GM19099 (cell line): ENCODE data around the gene TMEM53.

Experiments
- POLR2A ChIP-seq: IDR thresholded peaks from 3 replicates; pipeline ENCODE4 v1.6.1; 2011; ENCODE audit warnings: low read depth; ENCODE audit not compliant: insufficient read length; ENCODE audit errors: extremely low read depth

The TMEM53 gene

DNA sequence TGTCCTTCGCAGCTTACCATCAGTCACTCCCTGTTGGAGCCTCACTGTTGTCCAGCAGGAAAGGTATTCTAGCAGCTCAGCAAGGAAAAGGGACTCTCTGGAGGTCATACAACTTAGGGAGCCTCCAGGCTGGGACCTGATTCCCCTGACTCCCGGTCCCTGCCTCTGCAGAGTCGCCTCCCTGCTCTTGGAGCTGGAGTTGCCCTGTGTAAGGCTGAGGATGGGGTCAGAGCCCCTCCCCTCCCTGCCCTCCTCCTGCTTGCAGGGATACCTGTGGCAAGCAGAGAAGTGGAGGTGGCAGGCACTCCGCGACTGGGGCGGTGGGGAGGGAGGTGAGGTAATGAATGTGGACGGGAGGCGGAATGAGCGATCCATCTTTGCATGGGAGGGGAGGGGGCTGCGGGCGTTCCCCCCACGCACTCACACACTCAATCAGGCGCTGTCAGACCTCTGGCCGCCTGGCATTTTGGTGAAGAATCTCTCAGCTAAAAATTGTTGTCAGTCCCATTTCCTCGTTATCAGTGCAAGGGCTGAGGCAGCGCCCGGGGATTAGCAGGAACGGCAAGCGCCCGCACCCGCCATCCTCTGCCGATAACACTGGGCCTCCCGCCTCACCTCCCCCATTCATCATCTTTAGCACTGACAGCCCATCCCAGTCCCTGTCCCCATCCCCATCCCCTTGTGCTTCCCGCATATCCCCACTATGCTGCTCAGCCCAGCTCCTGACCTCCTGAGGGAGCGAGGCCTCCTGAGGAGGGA lies 64.3 kb downstream of the TMEM53 start:
- no peak for TF ChIP-seq POLR2A

DNA sequence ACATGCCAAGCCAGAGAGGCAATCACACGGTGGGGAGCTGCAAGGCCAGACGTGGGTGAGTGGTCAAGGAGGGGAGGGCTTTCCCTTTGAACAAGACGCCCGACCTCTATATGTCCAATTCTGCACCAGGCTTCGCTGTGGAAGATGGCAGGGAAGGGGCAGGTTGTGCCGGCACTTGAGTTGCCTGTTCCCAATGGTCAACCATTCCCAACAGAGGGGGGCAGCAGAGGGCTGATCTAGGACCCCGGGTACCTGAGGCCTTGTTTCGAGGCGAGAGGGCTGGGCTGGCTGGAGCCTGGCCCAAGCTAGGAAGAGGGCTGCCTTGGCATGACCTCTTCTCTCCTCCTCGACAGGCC lies 64.9 kb downstream of the TMEM53 start:
- no peak for TF ChIP-seq POLR2A

DNA sequence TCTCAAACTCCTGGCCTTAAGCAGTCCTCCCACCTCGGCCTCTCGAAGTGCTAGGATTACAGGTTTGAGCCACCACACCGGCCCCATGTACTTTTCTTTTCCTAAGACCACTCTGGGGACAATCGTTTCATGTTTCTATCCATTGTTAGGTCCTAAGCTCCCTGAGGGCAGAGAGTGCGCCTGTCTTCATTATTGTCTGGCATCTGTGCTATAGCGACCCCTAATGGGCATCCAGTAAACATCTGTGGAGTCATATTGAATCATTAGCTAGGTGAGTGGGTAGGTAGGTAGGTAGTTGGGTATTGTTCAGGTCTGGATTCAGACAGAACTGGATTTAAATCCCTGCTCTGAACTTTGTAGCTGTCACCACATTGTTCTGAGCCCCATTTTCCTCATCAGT lies 66.1 kb downstream of the TMEM53 start:
- TF ChIP-seq POLR2A: no peak

DNA sequence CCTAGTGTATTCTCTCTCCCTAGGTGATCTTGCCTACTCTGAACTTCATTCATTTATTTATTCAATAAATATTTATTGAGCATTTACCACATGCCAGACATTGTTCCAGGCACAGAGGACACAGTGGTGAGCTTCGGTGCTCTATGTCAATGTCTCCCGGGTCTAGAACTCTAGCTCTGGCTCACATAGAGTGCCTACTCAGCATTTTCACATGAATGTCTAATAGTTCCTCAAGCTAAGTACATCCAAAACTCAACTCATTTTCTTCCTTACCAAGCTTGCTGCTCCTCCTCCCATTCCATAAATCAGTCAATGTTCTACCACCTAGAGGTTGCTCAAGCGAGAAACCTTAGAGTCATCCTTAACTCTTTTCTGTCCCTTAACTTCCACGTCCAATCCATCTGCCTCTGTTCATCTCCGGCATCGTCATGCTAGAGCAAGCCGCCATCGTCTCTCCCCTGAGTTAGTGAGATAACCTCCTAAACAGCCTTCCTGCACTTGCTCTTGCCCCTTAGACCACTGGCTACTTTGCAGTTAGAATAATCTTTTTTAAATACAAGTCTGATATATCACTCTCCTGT lies 67.5 kb downstream of the TMEM53 start:
- TF ChIP-seq POLR2A: no peak

DNA sequence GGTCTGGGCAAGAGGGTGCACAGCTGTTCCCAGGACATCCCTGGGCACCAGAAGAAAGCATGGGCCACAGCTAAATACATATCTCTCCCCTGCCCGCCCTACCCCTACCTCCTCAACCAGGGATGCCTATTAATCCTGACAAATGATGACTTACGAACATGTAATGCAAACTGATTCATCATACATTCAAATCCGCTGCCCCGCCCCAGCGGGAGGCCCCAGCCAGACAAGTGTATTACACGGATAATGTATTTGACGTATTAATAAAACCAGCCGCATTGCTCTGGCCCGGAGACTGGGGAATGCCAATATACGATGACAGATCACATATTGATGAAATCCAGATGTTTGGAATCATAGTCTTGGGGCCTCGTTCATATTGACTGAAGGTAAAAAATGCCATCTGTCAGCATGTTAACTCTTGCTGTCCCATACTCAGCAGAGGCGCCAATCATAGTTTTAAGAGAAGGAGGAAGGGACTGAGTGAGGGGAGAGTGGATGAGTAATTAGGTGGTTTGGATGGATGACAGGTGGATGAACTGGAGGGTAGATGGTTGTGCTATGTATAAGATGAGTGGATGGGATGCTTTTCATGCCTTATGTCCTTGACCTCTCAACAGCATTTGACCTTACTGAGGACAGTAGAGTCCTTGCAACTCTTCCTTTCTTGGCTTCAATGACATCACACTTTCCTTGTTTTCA lies 68.2 kb downstream of the TMEM53 start:
- TF ChIP-seq POLR2A: no peak

DNA sequence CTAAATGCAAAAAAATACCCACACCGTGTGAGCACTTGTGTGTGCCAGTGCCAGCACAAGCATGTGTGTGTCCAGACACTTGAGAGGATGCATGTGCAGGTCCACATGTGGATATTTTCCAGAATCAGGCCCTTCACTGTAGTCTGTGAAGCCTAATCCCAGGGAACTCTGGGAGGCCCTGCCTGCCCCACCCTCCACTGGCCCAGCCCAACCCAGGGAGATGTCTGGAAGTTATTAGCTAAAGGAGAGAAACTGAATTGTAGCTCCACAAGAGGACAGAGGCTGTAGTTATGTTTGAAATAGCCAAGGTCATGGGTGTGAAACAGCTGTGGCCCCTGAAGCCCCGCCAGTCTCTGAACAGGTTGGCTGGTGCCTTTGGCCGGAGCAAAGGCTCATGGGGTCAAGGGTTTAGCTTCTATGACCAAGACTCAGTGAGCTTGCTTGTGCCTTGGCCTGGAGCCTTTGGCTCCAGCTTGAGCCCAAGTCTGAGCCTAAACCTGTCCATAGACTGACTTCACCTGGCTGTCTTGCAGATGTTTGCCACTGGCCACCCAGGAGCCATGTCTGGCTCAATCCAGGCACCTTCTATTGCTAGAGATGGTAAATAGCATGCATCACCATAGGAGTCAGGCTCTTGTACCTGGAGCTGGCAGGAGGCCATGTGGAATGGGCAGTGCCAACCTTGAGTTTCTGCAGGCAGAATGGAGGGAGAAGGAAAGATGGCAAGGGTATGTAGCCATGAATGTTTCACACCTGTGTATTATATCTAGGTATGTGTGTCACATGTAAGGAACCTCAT lies 69.9 kb downstream of the TMEM53 start:
- no peak for TF ChIP-seq POLR2A

DNA sequence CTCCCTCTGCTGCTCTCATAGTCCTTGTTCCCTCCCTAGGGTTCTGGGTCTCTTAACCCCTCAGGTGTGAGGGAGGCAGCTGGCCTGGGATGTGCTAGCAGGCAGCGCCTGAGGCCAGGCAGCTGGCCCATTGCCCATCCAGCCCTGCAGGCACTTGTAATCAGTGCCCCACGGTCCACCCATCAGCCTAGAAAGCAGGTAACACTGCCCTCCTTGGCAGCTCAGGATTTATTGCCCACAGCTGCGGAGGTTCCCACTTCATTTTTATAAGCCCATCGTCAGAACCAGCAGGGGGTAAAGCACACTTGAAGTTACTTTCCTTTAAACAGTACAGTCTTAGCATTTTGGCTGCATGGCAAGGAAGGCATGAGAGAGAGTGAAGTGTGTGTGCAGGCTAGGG lies 70.6 kb downstream of the TMEM53 start:
- no peak for TF ChIP-seq POLR2A
